OCI-M2 (cell line): ENCODE results near the gene TOR1A.
"Not testable (repeated sequence)": the region's sequence is repeated elsewhere in the genome, so short reads cannot be mapped to it uniquely, and the experiment has no call there.

Experiments
- DNase-seq: peaks from one replicate; lab custom pipeline; 2025; ENCODE audit not compliant: unreplicated experiment; lab: John Stamatoyannopoulos, UW

TOR1A gene

DNA sequence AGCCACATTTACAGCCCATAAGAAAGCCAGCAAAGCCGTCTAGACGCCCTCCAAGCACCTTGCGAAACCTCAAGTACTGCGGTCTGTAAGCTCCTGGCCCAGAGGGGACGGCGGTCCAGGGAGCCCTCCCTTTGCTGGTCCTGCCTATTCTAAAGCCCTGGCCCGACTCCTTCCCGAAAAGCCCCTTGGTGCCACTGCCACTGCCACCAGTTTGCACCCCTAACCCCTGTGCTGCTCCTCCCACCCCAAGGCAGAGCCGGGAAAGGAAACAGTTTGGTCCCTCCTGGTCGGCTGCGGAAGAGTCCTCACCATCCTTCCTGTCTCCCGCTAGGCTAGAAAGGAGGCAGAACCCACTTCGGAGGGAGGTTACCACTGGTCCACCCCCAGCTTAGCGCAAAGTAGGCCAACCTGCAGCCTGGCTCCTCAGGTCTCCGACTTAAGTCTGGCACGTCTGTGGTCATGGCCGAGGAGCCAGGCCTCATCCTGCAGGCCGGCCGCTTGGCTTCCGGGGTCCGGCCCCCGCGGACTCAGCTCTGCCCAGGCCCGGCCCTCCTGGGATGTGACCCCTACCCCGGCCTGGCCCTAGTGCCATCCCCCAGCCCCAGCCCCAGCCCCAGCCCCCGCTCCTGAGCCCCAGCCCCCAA is 916 bp downstream of the TOR1A start:
- no peak for DNase-seq

DNA sequence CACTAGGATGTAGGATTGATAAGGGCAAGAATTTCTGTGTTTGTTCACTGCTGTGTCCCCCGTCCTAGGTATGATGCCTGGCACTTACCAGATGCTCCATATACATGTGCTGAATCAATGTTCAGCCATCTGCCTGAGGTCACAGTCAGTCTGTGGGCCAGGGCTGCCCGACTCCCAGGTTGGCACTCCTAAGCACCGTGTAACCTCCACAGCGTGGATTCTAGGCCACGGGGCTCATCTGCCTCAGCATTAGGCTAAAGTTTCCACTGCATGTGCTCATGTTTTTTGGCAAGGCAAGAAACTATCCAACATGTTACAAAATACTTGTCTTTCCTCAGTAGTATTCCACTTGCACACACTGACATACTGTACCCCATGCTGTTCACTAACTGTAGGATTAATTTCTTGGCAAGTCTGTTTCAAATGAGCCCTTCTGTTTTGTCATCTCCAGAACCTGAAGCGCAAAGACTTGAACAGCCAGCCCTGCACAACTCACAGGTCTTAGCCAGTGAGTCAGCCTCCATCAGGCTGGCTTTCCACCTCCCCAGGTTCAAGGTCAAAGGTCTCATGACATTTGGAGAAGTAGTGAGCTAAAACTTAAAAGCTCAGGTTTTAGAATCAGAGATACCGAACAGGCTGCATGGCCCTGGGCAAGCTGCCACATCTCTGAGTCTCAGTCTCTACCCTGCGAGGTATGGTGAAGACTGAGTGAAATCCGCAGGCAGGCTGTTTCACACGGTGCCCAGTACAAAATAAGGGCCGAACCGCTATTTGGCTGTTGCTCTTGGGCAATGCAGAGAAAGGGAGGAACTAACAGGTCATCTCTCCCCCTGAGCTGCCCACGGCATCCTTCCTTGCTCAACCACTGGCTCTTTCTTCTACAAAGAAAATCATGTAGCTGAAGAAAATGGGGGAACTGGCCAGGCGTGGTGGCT is 7.2 kb downstream of the TOR1A start:
- DNase-seq = no peak

DNA sequence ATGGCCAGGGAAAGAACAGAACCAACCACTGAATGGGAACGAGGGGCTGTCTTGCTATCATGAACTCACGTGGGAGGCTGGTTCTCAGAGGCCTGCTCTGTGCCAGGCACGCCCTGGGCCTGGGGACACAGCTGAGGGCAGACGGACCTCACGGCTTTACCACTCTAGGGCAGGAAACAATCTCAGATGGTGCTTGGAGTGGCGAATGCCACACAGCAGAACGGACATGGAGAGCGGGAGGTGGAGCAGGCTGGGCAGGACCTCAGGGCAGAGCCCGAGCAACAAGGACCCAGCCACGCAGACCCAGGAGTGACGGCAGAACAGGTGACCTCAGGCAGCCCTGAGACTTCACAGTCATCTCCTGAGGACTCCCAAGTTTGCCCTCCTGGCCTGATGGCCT is 8.7 kb downstream of the TOR1A start:
- no peak for DNase-seq

DNA sequence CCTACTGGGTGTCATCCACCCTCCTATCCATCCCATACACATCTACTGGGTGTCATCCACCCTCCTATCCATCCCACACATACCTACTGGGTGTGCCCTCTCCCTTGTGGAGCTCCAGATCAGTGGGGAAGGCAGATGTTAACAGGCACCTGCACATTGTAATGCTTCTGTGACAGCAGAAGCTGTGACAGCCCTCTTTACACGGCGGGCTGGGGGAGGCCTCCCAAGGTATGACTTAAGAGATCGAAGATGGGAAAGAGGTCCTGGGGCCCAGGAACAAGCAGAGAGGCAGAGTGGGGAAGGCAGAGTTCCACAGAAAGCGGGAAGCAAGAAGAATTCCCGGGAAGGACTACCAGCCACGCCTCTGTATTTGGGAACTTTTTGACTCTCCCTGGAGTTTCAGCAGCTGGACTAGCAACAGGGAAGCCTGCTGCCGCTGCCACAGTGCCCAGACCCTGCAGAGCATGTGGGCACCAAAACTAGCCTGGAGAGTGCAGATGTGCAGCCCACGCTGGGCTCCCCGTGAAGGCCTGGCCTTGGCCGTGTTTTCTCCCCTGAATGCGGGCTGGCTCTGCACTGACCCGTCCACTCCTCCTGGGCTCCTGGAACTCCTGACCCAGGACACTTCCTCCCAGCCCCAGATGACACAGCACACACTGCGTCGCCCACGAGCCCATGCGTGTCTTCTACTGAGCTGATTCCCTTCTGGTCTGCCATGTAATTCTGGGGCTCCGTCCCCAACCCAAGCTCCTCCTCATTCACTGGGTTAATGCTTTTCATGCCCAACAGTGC is 9.3 kb downstream of the TOR1A start:
- no peak for DNase-seq

DNA sequence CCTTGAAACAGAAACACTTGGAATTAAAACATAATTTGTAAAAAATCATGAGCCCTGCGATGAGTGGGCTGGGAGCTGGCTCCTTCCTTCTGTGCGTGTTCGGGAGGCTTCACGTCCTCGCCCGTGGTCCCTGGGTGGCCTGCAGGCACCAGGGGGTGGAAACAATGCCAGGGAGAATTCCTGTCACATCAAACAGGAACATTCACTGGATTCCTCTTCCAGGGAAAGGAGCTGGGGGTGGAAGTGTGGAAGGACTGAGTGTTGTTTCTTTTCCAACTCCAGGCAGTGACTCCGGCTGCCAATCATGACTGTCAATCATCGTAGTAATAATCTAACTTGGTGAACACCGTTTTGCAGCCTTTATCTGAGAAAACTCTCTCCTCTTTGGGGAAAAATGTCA is 10.3 kb downstream of the TOR1A start:
- no peak for DNase-seq

DNA sequence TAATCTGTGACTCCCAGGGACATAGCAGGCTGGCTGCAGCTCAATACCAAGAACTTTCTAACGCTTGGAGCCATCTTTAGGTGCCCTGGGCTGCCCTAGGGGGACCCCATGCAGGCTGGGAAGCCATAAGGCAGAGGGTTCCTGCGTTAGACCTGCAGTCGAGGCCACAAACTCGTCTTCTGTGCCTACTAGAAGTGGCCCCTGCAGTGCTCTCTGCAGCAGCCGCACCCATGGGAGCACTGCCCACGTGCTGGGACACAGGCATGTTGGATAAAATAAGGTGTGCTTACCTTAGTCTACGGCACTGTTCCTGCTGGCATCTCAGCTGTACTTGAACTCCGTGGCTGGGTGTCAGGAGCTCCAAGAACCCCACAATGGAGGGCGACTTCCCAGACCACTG is 11.6 kb downstream of the TOR1A start:
- no peak for DNase-seq

DNA sequence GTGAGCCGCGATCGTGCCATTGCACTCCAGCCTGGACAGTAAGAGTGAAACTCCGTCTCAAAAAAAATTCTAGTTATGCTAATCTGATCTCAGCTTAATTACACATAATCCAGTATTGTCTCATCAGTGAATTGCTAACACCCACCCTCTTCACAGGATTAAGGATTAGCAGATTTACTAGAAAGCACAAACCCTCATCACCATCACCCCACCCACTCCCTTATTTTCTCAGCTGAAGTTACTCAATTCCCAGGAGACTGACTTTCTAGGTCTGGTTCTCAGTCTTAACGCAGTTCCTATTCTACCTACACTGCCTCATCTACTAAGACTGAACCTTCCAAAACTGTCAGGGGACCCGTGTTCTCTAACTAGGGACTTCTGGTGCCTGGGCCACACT is 12.0 kb downstream of the TOR1A start:
- no peak for DNase-seq

DNA sequence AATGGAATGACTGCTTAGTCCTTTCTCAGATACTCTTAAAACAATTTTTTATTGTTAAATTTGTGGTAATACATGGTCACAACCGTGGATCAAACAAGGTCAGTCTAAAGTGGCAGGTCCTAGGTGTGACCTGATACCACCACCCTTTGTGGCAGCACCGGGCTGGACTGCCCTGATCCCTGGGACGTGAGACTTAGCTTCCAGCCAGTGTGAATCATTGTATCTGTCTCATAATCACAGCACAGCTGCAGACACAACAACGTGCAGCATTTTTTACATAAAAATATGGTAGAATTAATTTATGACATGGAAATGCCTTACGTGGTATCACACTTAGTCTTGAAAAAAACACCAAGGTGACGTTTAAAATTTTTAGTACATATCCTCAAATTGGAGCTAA is 13.1 kb downstream of the TOR1A start:
- no peak for DNase-seq

DNA sequence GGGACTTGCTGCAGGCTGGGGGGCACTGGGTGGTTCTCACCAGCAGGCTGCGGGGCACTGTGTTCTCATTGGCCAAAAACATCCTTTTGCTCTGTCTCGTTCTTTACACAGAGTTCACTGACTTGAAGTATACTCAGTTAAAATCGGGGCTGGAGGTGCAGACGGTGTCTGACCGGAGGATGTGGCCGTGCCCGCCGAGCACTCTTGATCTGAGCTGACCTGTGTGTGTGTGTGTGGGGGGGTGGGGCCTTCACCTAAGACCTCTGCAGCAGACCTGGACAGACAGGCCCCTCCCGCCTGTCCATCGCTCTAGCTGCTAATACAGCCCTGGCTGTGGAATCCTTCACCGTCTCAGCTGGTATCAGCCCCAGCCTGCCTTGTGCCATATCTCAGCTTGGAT is 13.8 kb downstream of the TOR1A start:
- no peak for DNase-seq

DNA sequence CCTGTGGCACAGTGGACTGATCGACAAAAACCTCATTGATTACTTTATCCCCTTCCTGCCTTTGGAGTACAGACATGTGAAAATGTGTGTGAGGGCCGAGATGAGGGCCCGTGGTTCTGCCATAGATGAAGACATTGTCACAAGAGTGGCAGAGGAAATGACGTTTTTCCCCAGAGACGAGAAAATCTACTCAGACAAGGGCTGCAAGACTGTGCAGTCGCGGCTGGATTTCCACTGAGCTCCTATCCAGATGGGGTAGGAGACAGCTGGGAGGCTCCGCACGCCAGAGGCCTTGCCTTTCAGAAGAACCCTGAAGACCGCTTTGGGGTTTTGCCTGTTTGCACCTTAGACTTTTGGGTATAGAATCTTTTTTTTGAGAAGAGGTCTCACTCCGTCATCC is 14.6 kb downstream of the TOR1A start:
- DNase-seq = no peak

DNA sequence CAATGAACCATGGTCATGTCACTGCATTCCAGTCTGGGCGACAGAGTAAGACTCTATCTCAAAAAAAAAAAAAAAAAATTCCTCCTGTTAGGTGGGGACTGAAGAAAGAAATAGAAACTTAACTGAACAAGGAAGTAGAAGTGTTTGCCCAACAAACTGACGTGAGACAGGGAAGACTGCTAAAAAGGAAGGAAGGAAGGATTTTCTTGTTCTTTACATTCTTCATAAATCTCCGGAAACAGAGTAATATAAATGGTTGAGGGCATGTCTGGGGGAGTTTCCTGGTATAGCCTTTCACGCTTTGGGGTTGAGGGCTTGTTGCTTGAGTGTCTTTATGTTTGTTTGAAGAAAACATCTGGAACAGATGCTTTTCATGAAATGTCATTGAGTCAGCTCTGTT is 17.9 kb downstream of the TOR1A start:
- DNase-seq = no peak

DNA sequence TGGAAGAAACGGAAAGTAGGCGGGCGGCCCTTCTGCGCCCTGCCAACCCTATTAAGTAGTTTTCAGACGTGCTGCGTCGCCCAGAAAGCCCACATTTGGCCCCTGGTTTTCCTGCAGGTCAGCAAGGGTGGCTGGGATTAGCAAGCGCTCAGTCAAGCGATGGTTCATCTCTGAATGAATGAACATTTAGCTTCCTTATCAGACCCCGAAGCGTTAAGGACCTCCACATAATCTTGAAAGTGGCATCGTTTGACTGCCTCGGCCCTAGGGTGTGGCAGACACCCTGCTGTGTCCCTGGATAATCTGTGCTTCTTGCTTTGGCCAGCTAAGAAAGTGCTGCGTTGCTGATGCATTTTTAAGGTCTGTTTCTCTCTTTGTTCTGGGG is 20.3 kb downstream of the TOR1A start:
- DNase-seq = no peak

DNA sequence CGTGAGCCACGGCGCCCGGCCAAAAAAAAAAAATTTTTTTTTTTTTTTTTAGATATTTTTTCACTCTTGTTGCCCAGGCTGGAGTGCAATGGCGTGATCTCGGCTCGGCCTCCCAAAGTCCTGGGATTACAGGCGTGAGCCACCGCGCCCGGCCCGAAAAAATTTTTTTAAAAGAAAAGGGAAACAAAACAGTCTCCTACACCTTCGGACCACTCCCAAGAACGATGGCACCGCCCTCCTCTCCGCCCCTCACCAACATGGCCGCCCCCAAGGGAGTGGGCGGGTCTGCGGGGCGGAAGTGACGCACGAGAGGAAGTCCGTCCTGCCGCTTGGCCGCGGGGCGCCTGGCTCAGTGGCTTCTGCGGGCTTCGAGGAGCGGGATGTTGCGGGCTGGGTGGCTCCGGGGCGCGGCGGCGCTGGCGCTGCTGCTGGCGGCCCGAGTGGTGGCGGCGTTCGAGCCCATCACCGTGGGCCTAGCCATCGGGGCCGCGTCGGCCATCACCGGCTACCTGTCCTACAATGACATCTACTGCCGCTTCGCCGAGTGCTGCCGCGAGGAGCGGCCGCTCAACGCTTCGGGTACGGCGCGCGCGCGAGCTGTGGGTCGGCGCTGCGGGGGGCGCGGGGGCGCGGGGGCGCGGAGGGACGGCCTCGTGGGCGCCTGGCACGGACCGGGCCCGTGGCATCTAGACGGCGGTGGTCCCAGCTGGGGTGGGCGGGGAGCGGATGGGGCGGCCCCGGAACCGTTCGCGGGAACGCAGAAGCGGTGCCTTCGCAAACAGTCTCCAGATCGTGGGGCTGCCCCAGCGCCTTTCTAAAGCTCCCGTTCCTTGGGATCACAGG is 20.9 kb downstream of the TOR1A start, which contains the start of gene TOR1B:
Gene TOR1B (plus strand): TSS at position 352 of the 843 bp plus-strand sequence. CDS start 29 bp downstream, at position 381.
- DNase-seq = no peak

DNA sequence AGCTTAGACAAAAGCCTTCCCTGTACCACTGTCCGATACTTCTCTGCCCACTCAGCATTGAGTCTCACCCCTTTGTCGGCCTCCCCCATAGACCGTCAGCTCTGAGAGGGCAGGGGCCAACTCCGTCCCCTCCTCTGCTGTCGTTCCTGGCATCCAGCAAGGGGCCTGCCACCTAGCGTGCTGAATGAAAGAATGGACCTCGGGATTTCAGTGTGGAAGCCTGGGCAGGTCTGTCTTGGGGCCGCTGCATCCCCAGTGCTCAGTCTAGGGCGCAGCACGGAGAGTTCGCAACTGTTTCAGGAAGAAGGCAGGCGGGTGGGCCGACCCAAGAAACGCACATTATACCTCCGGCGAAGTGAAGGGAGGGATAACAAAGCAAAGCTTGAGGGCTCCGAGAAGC is 22.4 kb downstream of the TOR1A start:
- no peak for DNase-seq

DNA sequence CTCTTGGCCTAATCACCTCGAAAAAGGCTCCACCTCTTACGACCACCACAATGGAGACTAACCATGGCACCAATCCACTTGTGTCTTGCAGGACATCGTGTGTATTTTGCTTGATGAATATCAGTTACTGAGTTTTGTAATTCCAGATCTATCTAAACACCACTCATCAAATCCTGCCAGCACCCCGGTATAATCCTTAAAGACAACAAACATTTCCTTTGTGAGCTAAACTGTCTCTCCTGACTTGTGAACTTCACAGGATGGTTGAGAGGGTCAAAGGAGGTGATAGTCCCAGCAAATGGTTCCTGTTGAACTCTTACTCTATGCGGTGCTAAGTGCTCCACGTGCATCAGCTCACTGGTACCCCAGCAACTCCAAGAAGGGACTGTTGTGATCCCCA is 25.0 kb downstream of the TOR1A start:
- no peak for DNase-seq

DNA sequence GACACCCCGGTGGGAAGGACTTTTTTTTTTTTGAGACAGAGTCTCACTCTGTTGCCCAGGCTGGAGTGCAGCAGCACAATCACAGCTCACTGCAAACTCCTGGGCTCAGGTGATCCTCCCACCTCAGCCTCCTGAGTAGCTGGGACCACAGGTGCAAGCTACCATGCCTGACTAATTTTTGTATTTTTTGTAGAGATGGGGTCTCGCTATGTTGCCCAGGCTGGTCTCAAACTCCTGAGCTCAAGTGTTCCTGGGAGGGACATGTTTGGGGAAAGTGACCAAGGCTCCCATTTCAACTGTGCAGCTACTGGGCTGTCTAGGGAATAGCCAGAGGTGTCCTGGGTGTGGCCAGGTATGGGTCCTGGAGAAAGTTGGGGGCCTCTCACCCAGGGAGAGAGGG is 27.9 kb downstream of the TOR1A start:
- DNase-seq = not testable (repeated sequence)

DNA sequence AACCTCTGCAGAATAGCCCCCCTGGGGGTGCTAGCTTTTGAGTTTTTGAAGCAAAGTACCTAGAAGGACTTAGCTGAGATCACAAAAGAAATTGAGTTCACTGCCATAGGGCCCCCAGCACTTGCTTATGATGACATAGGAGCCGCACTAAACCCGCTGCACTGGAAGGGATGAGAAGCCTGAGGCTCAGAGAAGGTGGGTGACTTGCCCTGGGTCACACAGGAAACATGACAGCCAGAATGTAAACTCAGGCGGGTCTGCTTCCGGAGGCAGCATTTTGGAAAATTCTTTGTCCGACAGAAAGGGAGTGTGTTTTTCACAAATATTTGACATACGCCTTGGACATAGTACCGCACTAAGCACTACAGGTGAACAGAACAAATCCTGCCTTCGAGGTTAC is 29.4 kb downstream of the TOR1A start:
- no peak for DNase-seq

DNA sequence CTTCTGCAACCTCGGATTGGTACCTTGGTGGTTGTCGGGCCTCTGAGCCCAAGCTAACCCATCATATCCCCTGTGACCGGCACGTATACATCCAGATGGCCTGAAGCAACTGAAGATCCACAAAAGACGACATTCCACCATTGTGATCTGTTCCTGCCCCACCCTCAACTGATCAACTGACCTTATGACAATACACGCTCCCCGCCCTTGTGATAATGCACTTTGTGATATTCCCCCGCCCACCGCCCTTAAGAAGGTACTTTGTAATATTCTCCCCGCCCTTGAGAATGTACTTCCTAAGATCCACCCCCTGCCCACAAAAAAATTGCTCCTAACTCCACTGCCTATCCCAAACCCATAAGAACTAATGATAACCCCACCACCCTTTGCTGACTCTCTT is 37.5 kb downstream of the TOR1A start:
- no peak for DNase-seq

DNA sequence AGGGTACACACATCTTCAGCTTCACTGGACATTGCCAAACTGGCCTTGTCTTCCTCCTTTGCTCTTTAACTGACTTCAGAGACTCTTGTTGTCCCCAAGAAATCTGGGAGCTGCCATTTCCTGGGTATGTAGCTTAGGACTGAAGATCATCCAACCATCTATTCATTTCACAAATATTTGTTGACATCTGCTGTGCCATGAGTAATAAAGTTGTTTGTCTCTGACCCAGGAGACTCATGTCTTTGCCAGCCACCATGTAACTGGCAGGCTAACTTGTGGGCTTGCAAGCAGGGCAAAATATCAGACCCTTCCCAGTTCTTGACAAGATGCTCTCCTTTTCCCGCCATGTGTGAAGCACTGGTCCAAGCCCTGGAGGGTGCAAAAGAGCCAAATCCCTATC is 38.1 kb downstream of the TOR1A start:
- no peak for DNase-seq

DNA sequence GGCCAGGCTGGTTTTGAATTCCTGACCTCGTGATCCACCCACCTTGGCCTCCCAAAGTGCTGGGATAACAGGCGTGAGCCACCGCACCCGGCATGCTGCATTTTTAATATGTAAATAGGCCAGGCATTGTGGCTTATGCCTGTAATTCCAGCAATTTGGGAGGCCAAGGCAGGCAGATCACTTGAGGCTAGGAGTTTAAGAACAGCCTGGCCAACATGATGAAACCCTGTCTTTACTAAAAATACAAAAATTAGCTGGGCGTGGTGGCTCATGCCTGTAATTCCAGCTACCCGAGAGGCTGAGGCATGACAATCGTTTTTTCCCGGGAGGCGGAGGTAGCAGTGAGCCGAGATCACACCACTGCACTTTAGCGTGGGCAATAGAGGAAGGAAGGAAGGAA is 39.0 kb downstream of the TOR1A start:
- not testable (repeated sequence) for DNase-seq
